HCT116 (cell line): ENCODE results near the gene SLC1A6. TPM values are rescaled to one million over a fixed set of nuclear protein-coding genes. Genes with fewer than 3 reads are reported as not detected.

Experiments used
- ATAC-seq: fragments of 200-7000 bp; cut with Tn5 transposase; 2 replicates; pipeline ENCODE4 v1.9.1; 2020; ENCODE audit warnings: mild to moderate bottlenecking, moderate library complexity
- BruUV-seq: library from RNA; stranded (reverse); fragments of 400-500 nt; replicated peaks from 2 replicates; lab custom pipeline; 2021; lab: Mats Ljungman, UMichigan
- CTCF ChIA-PET: fragments of 300-600 bp; sonication (Branson Sonifier 250); formaldehyde crosslinking; loops from one replicate; lab custom pipeline; 2021; ENCODE audit warnings: antibody characterized with exemption; lab: Charles Lee
- POLR2A ChIA-PET: fragments of 300-600, 350-600 bp; sonication (Branson Sonifier 250); formaldehyde crosslinking; loops from one replicate; lab custom pipeline; 2021; ENCODE audit warnings: antibody characterized with exemption; lab: Charles Lee
- RAD21 ChIA-PET, 2 experiments: fragments of 300-600 bp; sonication (Branson Sonifier 250); formaldehyde crosslinking; loops; one replicate each; lab custom pipeline; 2023; ENCODE audit warnings: low total read pairs in 2 of 2; ENCODE audit not compliant: uncharacterized antibody in 2 of 2, unreplicated experiment in 2 of 2, low non-redundant PET in 1 of 2; lab: Charles Lee
- DNase-seq: peaks from one replicate; pipeline ENCODE4 v3.0.0-alpha.2; 2010; ENCODE audit warnings: low read depth, low spot score
- H2AFZ ChIP-seq: fragments of 200-600 bp; shearing (Covaris generic), sonication (generic); 2 replicates; pipeline ENCODE4 v1.6.1; 2017; ENCODE audit warnings: low read depth, mixed run types, mixed read lengths, antibody characterized with exemption, low read length; ENCODE audit not compliant: poor library complexity, severe bottlenecking
- H3K27ac ChIP-seq: 2 replicates; pipeline ENCODE4 v1.5.1; 2012; ENCODE audit warnings: low read depth, low read length
- H3K27me3 ChIP-seq: fragments of 200-600 bp; sonication (generic); 2 replicates; pipeline ENCODE4 v1.6.1; 2016; ENCODE audit warnings: mixed run types, low read length, mixed read lengths; ENCODE audit not compliant: insufficient read depth
- H3K36me3 ChIP-seq, 2 experiments: fragments of 200-500 bp in 1 of 2; fragments of 200-600 bp in 1 of 2; sonication (Bioruptor generic) in 1 of 2; sonication (generic) in 1 of 2; 2 replicates each; pipeline versions ENCODE4 v1.5.1 to v1.6.1; 2014 to 2016; ENCODE audit warnings: low read length in 2 of 2, inconsistent platforms in 1 of 2, mixed read lengths in 1 of 2, mixed run types in 1 of 2; ENCODE audit not compliant: insufficient read depth in 2 of 2, control insufficient read depth in 1 of 2
- H3K4me1 ChIP-seq, 2 experiments: fragments of 200-600 bp in 1 of 2; sonication (generic) in 1 of 2; 2 replicates each; pipeline versions ENCODE4 v1.5.1 to v1.6.1; 2012 to 2017; ENCODE audit warnings: low read length in 2 of 2, inconsistent platforms in 1 of 2, mild to moderate bottlenecking in 1 of 2, mixed read lengths in 1 of 2, mixed run types in 1 of 2, moderate library complexity in 1 of 2; ENCODE audit not compliant: insufficient read depth in 2 of 2, control insufficient read depth in 1 of 2
- H3K4me2 ChIP-seq: fragments of 200-600 bp; sonication (generic); 2 replicates; pipeline ENCODE4 v1.6.1; 2017; ENCODE audit warnings: mixed run types, low read length, mixed read lengths
- H3K4me3 ChIP-seq, 2 experiments: fragments of 200-600 bp in 1 of 2; sonication (generic) in 1 of 2; replicated peaks in 1 of 2; 2 replicates each; pipeline ENCODE4 v1.5.1; 2011 to 2016; ENCODE audit warnings: low read length in 2 of 2, control low read depth in 1 of 2, low read depth in 1 of 2, mild to moderate bottlenecking in 1 of 2, mixed read lengths in 1 of 2, mixed run types in 1 of 2
- H3K79me2 ChIP-seq: fragments of 200-600 bp; sonication (generic); 2 replicates; pipeline ENCODE4 v1.6.1; 2017; ENCODE audit warnings: mild to moderate bottlenecking, mixed run types, low read length, moderate library complexity, mixed read lengths; ENCODE audit not compliant: insufficient read depth
- H3K9ac ChIP-seq: fragments of 200-600 bp; sonication (generic); 2 replicates; pipeline ENCODE4 v1.6.1; 2016; ENCODE audit warnings: low read length, mixed read lengths
- H3K9me2 ChIP-seq: fragments of 200-600 bp; sonication (generic), shearing (Covaris generic); 2 replicates; pipeline ENCODE4 v1.6.1; 2017; ENCODE audit warnings: mixed run types, mild to moderate bottlenecking, moderate library complexity; ENCODE audit not compliant: insufficient read depth
- H3K9me3 ChIP-seq, 2 experiments: fragments of 200-500 bp in 1 of 2; fragments of 200-600 bp in 1 of 2; sonication (Bioruptor generic) in 1 of 2; sonication (generic) in 1 of 2; 2 replicates each; pipeline ENCODE4 v1.6.1; 2014 to 2017; ENCODE audit warnings: low read length in 2 of 2, mixed read lengths in 2 of 2, inconsistent platforms in 1 of 2, low read depth in 1 of 2, mild to moderate bottlenecking in 1 of 2, mixed run types in 1 of 2, moderate library complexity in 1 of 2; ENCODE audit not compliant: control insufficient read depth in 1 of 2, insufficient read depth in 1 of 2
- H4K20me1 ChIP-seq: fragments of 200-600 bp; sonication (generic), shearing (Covaris generic); 2 replicates; pipeline ENCODE4 v1.6.1; 2017; ENCODE audit warnings: mixed run types, mild to moderate bottlenecking, moderate library complexity; ENCODE audit not compliant: insufficient read depth
- ATF3 ChIP-seq: IDR thresholded peaks from 2 replicates; pipeline ENCODE4 v1.6.1; 2012
- CEBPB ChIP-seq: IDR thresholded peaks from 2 replicates; pipeline ENCODE4 v1.6.1; 2012; ENCODE audit warnings: low read depth
- CTCF ChIP-seq, 3 experiments: fragments of 200-600 bp in 1 of 3; sonication (generic) in 1 of 3; IDR thresholded peaks in 2 of 3; conservative IDR thresholded peaks in 1 of 3; 2 replicates each; pipeline ENCODE4 v1.5.1; 2012 to 2017; ENCODE audit warnings: low read depth in 2 of 3, low read length in 2 of 3, antibody characterized with exemption in 1 of 3, borderline replicate concordance in 1 of 3, control low read depth in 1 of 3, mild to moderate bottlenecking in 1 of 3, mixed read lengths in 1 of 3, mixed run types in 1 of 3, moderate library complexity in 1 of 3; ENCODE audit not compliant: insufficient read depth in 1 of 3
- EGR1 ChIP-seq: IDR thresholded peaks from 2 replicates; pipeline ENCODE4 v1.6.1; 2012; ENCODE audit warnings: low read depth
- ELF1 ChIP-seq: IDR thresholded peaks from 2 replicates; pipeline ENCODE4 v1.6.1; 2012; ENCODE audit warnings: low read depth, borderline replicate concordance
- EZH2 ChIP-seq: fragments of 200-600 bp; sonication (generic); IDR thresholded peaks from 2 replicates; pipeline ENCODE4 v1.6.1; 2017; ENCODE audit warnings: antibody characterized with exemption, mixed run types
- EZH2phosphoT487 ChIP-seq: fragments of 200-600 bp; IDR thresholded peaks from 2 replicates; pipeline ENCODE4 v1.6.1; 2018; ENCODE audit warnings: antibody characterized with exemption, borderline replicate concordance
- FOSL1 ChIP-seq: IDR thresholded peaks from 2 replicates; pipeline ENCODE4 v1.6.1; 2012; ENCODE audit warnings: low read depth
- RAD21 ChIP-seq: IDR thresholded peaks from 2 replicates; pipeline ENCODE4 v1.6.1; 2012; ENCODE audit warnings: low read depth, mild to moderate bottlenecking
- SIN3A ChIP-seq: IDR thresholded peaks from 2 replicates; pipeline ENCODE4 v1.6.1; 2012; ENCODE audit warnings: low read depth
- SP1 ChIP-seq: IDR thresholded peaks from 2 replicates; pipeline ENCODE4 v1.6.1; 2012; ENCODE audit warnings: low read depth
- SRF ChIP-seq: IDR thresholded peaks from 2 replicates; pipeline ENCODE4 v1.6.1; 2012; ENCODE audit warnings: low read depth
- TCF7L2 ChIP-seq: IDR thresholded peaks from 2 replicates; pipeline ENCODE4 v1.7.0; 2011; ENCODE audit warnings: borderline replicate concordance, inconsistent platforms; ENCODE audit not compliant: insufficient read depth, insufficient read length; ENCODE audit errors: extremely low read depth
- YY1 ChIP-seq: IDR thresholded peaks from 2 replicates; pipeline ENCODE4 v1.6.1; 2011; ENCODE audit warnings: low read length, low read depth, moderate library complexity, mild to moderate bottlenecking; ENCODE audit not compliant: insufficient replicate concordance; ENCODE audit errors: extremely low read depth
- ZBTB33 ChIP-seq: IDR thresholded peaks from 2 replicates; pipeline ENCODE4 v1.6.1; 2011; ENCODE audit warnings: mild to moderate bottlenecking, low read length, moderate library complexity; ENCODE audit not compliant: insufficient replicate concordance; ENCODE audit errors: extremely low read depth
- ZFX ChIP-seq: fragments of 450-650 bp; IDR thresholded peaks from 2 replicates; pipeline ENCODE4 v1.6.1; 2017
- ZNF274 ChIP-seq: fragments of 200-500 bp; sonication (Bioruptor generic); IDR thresholded peaks from 2 replicates; pipeline ENCODE4 v1.6.1; 2014; ENCODE audit warnings: mild to moderate bottlenecking, low read depth, low read length, inconsistent platforms
- intact Hi-C: fragments of 100-400 bp; cut with micrococcal nuclease; formaldehyde crosslinking; loops from 2 replicates; pipeline ENCODE4 v1.10.0; 2022
- total RNA-seq: library from RNA; stranded (reverse); gene quantifications from one replicate; pipeline ENCODE4 v1.2.1, GENCODE V29; 2021; ENCODE audit not compliant: unreplicated experiment
- TF ChIP-seq, protein P1 (sequence below): IDR thresholded peaks from 2 replicates; pipeline ENCODE4 v1.6.1; 2012; ENCODE audit warnings: low read depth

Gene SLC1A6
- total RNA-seq, 1 experiment from 2014 or later: not detected

- Histone ChIP-seq H3K27ac (no peak overlapping the region), H3K79me2 (no peaks in the 10 kb centered on the region), H2AFZ (no peak overlapping the region)
- no peak for TF ChIP-seq CTCF (IDR thresholded peaks at IDR 0.05 in 2 of 3, conservative IDR thresholded peaks at IDR 0.05 in 1 of 3; ENCODE audit: borderline replicate concordance in 1 of 3, insufficient read depth in 1 of 3, low read depth in 2 of 3, low read length in 2 of 3)
- TF ChIP-seq SP1: no peak
- no peak for TF ChIP-seq FOSL1
- no peak for TF ChIP-seq CEBPB
- TF ChIP-seq SIN3A: no peak
- no peak for TF ChIP-seq ZNF274
- no peak for TF ChIP-seq EZH2phosphoT487
- no peak for TF ChIP-seq YY1
- TF ChIP-seq TCF7L2: no peak
- TF ChIP-seq ELF1: no peak
- TF ChIP-seq EZH2: no peak
- TF ChIP-seq RAD21: no peak
- TF ChIP-seq ATF3: no peak
- TF ChIP-seq, protein P1, sequence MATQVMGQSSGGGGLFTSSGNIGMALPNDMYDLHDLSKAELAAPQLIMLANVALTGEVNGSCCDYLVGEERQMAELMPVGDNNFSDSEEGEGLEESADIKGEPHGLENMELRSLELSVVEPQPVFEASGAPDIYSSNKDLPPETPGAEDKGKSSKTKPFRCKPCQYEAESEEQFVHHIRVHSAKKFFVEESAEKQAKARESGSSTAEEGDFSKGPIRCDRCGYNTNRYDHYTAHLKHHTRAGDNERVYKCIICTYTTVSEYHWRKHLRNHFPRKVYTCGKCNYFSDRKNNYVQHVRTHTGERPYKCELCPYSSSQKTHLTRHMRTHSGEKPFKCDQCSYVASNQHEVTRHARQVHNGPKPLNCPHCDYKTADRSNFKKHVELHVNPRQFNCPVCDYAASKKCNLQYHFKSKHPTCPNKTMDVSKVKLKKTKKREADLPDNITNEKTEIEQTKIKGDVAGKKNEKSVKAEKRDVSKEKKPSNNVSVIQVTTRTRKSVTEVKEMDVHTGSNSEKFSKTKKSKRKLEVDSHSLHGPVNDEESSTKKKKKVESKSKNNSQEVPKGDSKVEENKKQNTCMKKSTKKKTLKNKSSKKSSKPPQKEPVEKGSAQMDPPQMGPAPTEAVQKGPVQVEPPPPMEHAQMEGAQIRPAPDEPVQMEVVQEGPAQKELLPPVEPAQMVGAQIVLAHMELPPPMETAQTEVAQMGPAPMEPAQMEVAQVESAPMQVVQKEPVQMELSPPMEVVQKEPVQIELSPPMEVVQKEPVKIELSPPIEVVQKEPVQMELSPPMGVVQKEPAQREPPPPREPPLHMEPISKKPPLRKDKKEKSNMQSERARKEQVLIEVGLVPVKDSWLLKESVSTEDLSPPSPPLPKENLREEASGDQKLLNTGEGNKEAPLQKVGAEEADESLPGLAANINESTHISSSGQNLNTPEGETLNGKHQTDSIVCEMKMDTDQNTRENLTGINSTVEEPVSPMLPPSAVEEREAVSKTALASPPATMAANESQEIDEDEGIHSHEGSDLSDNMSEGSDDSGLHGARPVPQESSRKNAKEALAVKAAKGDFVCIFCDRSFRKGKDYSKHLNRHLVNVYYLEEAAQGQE: no peak
- TF ChIP-seq ZBTB33: no peak
- no peak for TF ChIP-seq EGR1
- no peak for TF ChIP-seq ZFX
- TF ChIP-seq SRF: no peak
- TF ChIP-seq, all 23 proteins: peak for 0
- no peaks in the 10 kb centered on the region for H3K9me2 ChIP-seq
- DNase-seq (no peak), ATAC-seq (no peak)
- no peaks in the 10 kb centered on the region for H3K36me3 ChIP-seq
- no peak overlapping the region for H3K4me3 ChIP-seq
- no peaks in the 10 kb centered on the region for H3K4me1 ChIP-seq
- ChIA-PET POLR2A (no interaction called here), RAD21 (no interaction called here), CTCF (no interaction called here)
- H4K20me1 ChIP-seq: no peaks in the 10 kb centered on the region
- no peak overlapping the region for H3K9ac ChIP-seq
- intact Hi-C loops: no loop called here
- no TSS peak for BruUV-seq
- no peak overlapping the region for H3K4me2 ChIP-seq
- H3K9me3 ChIP-seq: peaks cover 8 to 9% of the 10 kb centered on the region in 2 experiments
- 0 out of 2 replicates have a peak, but pooled peaks cover 4% of the 10 kb centered on the region for H3K27me3 ChIP-seq
Measured at GRCh38 chr19:14961956-14962685, 17.5 kb downstream of the SLC1A6 start.
